HepG2 (cell line): ENCODE data around the gene ANKRD27. TPM values are rescaled to one million over a fixed set of nuclear protein-coding genes. Genes with fewer than 3 reads are reported as not detected.

Experiments
- CENPX ChIP-seq: sonication (generic); formaldehyde crosslinking; IDR thresholded peaks from 2 replicates; pipeline ENCODE4 v1.9.0; 2021; ENCODE audit warnings: mild to moderate bottlenecking, missing genetic modification reagents, moderate library complexity
- ETV5 ChIP-seq: IDR thresholded peaks from 2 replicates; pipeline ENCODE4 v1.6.1; 2018; ENCODE audit warnings: missing biosample characterization, missing genetic modification reagents, inconsistent platforms, borderline replicate concordance
- FOXK2 ChIP-seq: fragments of 450-650 bp; IDR thresholded peaks from 2 replicates; pipeline ENCODE4 v1.6.1; 2016
- FOXP1 ChIP-seq, 2 experiments: fragments of 450-650 bp in 1 of 2; IDR thresholded peaks; 2 replicates each; pipeline ENCODE4 v1.6.1; 2017 to 2018; ENCODE audit warnings: antibody characterized with exemption in 1 of 2
- GABPA ChIP-seq, 2 experiments: IDR thresholded peaks; 2 replicates each; pipeline ENCODE4 v1.6.1; 2011 to 2016; ENCODE audit warnings: low read depth in 2 of 2, low read length in 1 of 2, missing biosample characterization in 1 of 2, missing genetic modification characterization in 1 of 2
- KLF13 ChIP-seq: sonication (generic); formaldehyde crosslinking; IDR thresholded peaks from 2 replicates; pipeline ENCODE4 v1.4.0; 2020; ENCODE audit warnings: mild to moderate bottlenecking, missing genetic modification reagents
- RFX1 ChIP-seq: fragments of 450-650 bp; IDR thresholded peaks from 2 replicates; pipeline ENCODE4 v1.6.1; 2017
- RFXANK ChIP-seq: IDR thresholded peaks from 2 replicates; pipeline ENCODE4 v1.6.1; 2016
- SP140L ChIP-seq: sonication (generic); formaldehyde crosslinking; IDR thresholded peaks from 2 replicates; pipeline ENCODE4 v1.4.0; 2020; ENCODE audit warnings: missing genetic modification reagents, borderline replicate concordance
- ZBTB21 ChIP-seq: sonication (generic); formaldehyde crosslinking; IDR thresholded peaks from 2 replicates; pipeline ENCODE4 v1.4.0; 2020; ENCODE audit warnings: missing genetic modification reagents
- ZNF180 ChIP-seq: sonication (generic); formaldehyde crosslinking; IDR thresholded peaks from 2 replicates; pipeline ENCODE4 v1.4.0; 2020; ENCODE audit warnings: low read depth, missing genetic modification reagents, borderline replicate concordance
- ZNF264 ChIP-seq: sonication (generic); formaldehyde crosslinking; IDR thresholded peaks from 2 replicates; pipeline ENCODE4 v1.4.0; 2020; ENCODE audit warnings: missing genetic modification reagents
- ZNF562 ChIP-seq: sonication (generic); formaldehyde crosslinking; IDR thresholded peaks from 2 replicates; pipeline ENCODE4 v1.8.0; 2022; ENCODE audit warnings: missing genetic modification reagents, borderline replicate concordance
- ZNF607 ChIP-seq: sonication (generic); formaldehyde crosslinking; IDR thresholded peaks from 2 replicates; pipeline ENCODE4 v1.5.1; 2020; ENCODE audit warnings: missing genetic modification reagents, mild to moderate bottlenecking, borderline replicate concordance
- ZNF737 ChIP-seq: sonication (generic); formaldehyde crosslinking; IDR thresholded peaks from 2 replicates; pipeline ENCODE4 v1.5.0; 2020; ENCODE audit warnings: missing genetic modification reagents, mild to moderate bottlenecking, borderline replicate concordance
- ZNF782 ChIP-seq: sonication (generic); formaldehyde crosslinking; IDR thresholded peaks from 2 replicates; pipeline ENCODE4 v1.4.0; 2020; ENCODE audit warnings: missing genetic modification reagents, mild to moderate bottlenecking, borderline replicate concordance
- ZNF83 ChIP-seq: sonication (generic); formaldehyde crosslinking; IDR thresholded peaks from 2 replicates; pipeline ENCODE4 v1.4.0; 2020; ENCODE audit warnings: missing genetic modification reagents, mild to moderate bottlenecking, borderline replicate concordance
- polyA plus RNA-seq, 8 experiments: library from polyadenylated mRNA; depleted of rRNA in 3 of 8; stranded (reverse) in 7 of 8; unstranded in 1 of 8; fragments of >200 nt; fragmentation: Illumina TruSeq in 4 of 8; extraction: Trizol in 4 of 8; gene quantifications; 2 replicates each; pipeline versions ENCODE4 v1.2.1 to v1.2.3, GENCODE V29; 2011 to 2016; ENCODE audit warnings: low read depth in 4 of 8, missing spikeins in 1 of 8, mixed read lengths in 1 of 8; ENCODE audit not compliant: insufficient read depth in 1 of 8
- total RNA-seq, 5 experiments: library from RNA; depleted of rRNA; stranded (reverse); fragments of >200 nt; fragmentation: Illumina TruSeq; extraction: Trizol; gene quantifications; 2 replicates each; pipeline ENCODE4 v1.2.3, GENCODE V29; 2016; ENCODE audit warnings: low read depth in 1 of 5
- TF ChIP-seq, protein P1 (sequence below): sonication (generic); formaldehyde crosslinking; IDR thresholded peaks from 2 replicates; pipeline ENCODE4 v1.5.1; 2020; ENCODE audit warnings: mild to moderate bottlenecking, missing genetic modification reagents, moderate library complexity

The ANKRD27 gene
- total and polyA plus RNA-seq, 2 of the 13 experiments (the other 11 are each of a cell fraction or from before 2014, with no cell fraction given): 22.2 to 23.7 TPM

DNA sequence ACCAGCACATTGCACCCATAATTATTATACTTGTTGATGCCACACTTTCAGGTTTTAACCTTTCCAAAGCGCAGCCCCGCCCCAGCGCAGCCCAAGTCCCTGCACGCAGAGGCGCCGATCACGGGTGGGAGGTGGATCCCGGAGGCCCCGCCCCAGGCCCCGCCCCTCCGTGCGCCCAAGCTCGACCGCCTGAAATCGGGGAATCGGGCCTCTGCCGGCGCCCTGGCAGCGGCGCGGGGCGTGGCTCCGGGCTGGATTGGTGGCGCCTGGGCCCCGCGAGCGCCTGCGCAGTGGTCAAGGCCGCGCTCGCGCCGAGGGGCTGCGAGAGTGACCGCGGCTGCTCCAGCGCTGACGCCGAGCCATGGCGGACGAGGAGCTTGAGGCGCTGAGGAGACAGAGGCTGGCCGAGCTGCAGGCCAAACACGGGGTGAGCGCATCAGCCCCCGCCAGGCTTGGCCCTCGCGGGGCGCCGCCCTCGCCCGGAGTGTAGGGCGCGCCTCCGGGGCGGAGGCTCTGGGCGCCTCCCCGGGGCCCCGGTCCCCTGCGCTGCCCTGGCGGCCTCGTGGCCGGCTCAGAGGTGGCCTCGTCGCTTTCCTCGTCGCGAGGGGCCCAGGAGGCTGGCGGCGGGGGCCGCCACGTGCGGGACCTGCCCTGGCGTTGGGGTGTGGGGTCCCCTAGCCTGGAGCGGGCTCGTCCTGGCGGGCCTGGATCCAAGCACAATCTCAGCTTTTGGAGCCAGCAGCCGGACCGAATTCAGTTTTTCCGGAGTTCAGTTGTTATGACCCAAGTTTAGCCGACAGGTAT, 93.9 kb downstream of the ANKRD27 start, which contains the start of gene PDCD5 (continued):
- no peak for TF ChIP-seq KLF13 (CRISPR knock-in tag)
- no peak for TF ChIP-seq GABPA (IDR thresholded peaks at IDR 0.05; ENCODE audit: low read depth, low read length)
- TF ChIP-seq GABPA (CRISPR knock-in tag; IDR thresholded peaks at IDR 0.05; ENCODE audit: low read depth): no peak
- no peak for TF ChIP-seq CENPX (CRISPR knock-in tag)
- TF ChIP-seq RFX1: no peak
- TF ChIP-seq ETV5 (CRISPR knock-in tag): no peak
- TF ChIP-seq ZNF264 (CRISPR knock-in tag): no peak
- TF ChIP-seq ZBTB21 (CRISPR knock-in tag): no peak
- TF ChIP-seq ZNF562 (CRISPR knock-in tag): no peak
- TF ChIP-seq FOXP1 (IDR thresholded peaks at IDR 0.05): no peak
- no peak for TF ChIP-seq FOXP1 (CRISPR knock-in tag; IDR thresholded peaks at IDR 0.05)
- no peak for TF ChIP-seq ZNF607 (CRISPR knock-in tag)
- TF ChIP-seq, protein P1, sequence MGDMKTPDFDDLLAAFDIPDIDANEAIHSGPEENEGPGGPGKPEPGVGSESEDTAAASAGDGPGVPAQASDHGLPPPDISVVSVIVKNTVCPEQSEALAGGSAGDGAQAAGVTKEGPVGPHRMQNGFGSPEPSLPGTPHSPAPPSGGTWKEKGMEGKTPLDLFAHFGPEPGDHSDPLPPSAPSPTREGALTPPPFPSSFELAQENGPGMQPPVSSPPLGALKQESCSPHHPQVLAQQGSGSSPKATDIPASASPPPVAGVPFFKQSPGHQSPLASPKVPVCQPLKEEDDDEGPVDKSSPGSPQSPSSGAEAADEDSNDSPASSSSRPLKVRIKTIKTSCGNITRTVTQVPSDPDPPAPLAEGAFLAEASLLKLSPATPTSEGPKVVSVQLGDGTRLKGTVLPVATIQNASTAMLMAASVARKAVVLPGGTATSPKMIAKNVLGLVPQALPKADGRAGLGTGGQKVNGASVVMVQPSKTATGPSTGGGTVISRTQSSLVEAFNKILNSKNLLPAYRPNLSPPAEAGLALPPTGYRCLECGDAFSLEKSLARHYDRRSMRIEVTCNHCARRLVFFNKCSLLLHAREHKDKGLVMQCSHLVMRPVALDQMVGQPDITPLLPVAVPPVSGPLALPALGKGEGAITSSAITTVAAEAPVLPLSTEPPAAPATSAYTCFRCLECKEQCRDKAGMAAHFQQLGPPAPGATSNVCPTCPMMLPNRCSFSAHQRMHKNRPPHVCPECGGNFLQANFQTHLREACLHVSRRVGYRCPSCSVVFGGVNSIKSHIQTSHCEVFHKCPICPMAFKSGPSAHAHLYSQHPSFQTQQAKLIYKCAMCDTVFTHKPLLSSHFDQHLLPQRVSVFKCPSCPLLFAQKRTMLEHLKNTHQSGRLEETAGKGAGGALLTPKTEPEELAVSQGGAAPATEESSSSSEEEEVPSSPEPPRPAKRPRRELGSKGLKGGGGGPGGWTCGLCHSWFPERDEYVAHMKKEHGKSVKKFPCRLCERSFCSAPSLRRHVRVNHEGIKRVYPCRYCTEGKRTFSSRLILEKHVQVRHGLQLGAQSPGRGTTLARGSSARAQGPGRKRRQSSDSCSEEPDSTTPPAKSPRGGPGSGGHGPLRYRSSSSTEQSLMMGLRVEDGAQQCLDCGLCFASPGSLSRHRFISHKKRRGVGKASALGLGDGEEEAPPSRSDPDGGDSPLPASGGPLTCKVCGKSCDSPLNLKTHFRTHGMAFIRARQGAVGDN (CRISPR knock-in tag): peak; percentile 89
- no peak for TF ChIP-seq ZNF180 (CRISPR knock-in tag)
- no peak for TF ChIP-seq FOXK2
- no peak for TF ChIP-seq ZNF83 (CRISPR knock-in tag)
- TF ChIP-seq RFXANK: no peak
- no peak for TF ChIP-seq SP140L (CRISPR knock-in tag)
- no peak for TF ChIP-seq ZNF737
- TF ChIP-seq ZNF782 (CRISPR knock-in tag): no peak; the same call in 1 of the 2 replicates
